SH-SY5Y (cell line): Measurements from ENCODE around the gene PLOD3.

Source experiments
- GATA2 ChIP-seq: IDR thresholded peaks from 2 replicates; pipeline ENCODE4 v1.6.1; 2011; ENCODE audit warnings: mild to moderate bottlenecking, low read depth, low read length
- GATA3 ChIP-seq: IDR thresholded peaks from 2 replicates; pipeline ENCODE4 v1.6.1; 2011; ENCODE audit warnings: low read depth, mild to moderate bottlenecking, low read length, moderate library complexity

The PLOD3 gene

GRCh38 chr7:101207459-101207858 lies 9.9 kb downstream of the PLOD3 start:
- TF ChIP-seq GATA2, result no peak
- no peak for TF ChIP-seq GATA3

GRCh38 chr7:101206665-101207042 lies 10.7 kb downstream of the PLOD3 start:
- TF ChIP-seq GATA3 (no peak), GATA2 (no peak)

- no peak for TF ChIP-seq GATA2
- TF ChIP-seq GATA3, result no peak
Observed at GRCh38 chr7:101205901-101206664, 11.3 kb downstream of the PLOD3 start.

- TF ChIP-seq GATA2 (no peak), GATA3 (no peak)
Observed at GRCh38 chr7:101202603-101202918, 14.8 kb downstream of the PLOD3 start.

GRCh38 chr7:101201695-101202602 lies 15.4 kb downstream of the PLOD3 start:
- TF ChIP-seq GATA3 (no peak), GATA2 (no peak)

GRCh38 chr7:101200862-101201599 lies 16.4 kb downstream of the PLOD3 start, which contains the start of gene MOGAT3:
MOGAT3 (minus strand) TSS chr7:101201036; CDS start chr7:101200854, 182 bp downstream.
- TF ChIP-seq GATA3, result no peak
- no peak for TF ChIP-seq GATA2

- TF ChIP-seq GATA3 (no peak), GATA2 (no peak)
Observed at GRCh38 chr7:101200504-101200861, 16.9 kb downstream of the PLOD3 start.

GRCh38 chr7:101198476-101198875 lies 18.9 kb downstream of the PLOD3 start:
- TF ChIP-seq GATA2 (no peak), GATA3 (no peak)

GRCh38 chr7:101197991-101198390 lies 19.4 kb downstream of the PLOD3 start:
- TF ChIP-seq GATA3 (no peak), GATA2 (no peak)

- TF ChIP-seq GATA3, result no peak
- no peak for TF ChIP-seq GATA2
Observed at GRCh38 chr7:101195884-101196283, 21.5 kb downstream of the PLOD3 start.

- TF ChIP-seq GATA2 (no peak), GATA3 (no peak)
Observed at GRCh38 chr7:101189109-101189508, 28.3 kb downstream of the PLOD3 start.

- TF ChIP-seq GATA3 (no peak), GATA2 (no peak)
Observed at GRCh38 chr7:101186844-101187428, 30.4 kb downstream of the PLOD3 start.

- no peak for TF ChIP-seq GATA2
- no peak for TF ChIP-seq GATA3
Observed at GRCh38 chr7:101186194-101186593, 31.2 kb downstream of the PLOD3 start.

GRCh38 chr7:101185258-101185839 lies 32.0 kb downstream of the PLOD3 start:
- TF ChIP-seq GATA2 (no peak), GATA3 (no peak)
